Measurements from ENCODE around the gene TP53BP2.

TP53BP2 gene

DNA sequence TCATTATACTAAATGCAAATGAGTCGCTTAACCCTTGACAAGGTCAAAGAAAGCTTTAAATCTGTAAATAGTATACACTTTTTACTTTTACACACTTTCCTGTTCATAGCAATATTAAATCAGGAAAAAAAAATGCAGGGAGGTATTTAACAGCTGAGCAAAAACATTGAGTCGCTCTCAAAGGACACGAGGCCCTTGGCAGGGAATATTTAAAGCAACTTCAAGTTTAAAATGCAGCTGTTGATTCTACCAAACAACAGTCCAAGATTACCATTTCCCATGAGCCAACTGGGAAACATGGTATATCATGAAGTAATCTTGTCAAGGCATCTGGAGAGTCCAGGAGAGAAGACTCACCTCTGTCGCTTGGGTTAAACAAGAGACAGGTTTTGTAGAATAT is 70.7 kb downstream of the TP53BP2 start:
- DNase-seq, result no peak
- Histone ChIP-seq H3K4me3 (ENCODE audit: low read depth, low read length) (no peak overlapping the region), H3K36me3 (peaks cover 14% of the 10 kb centered on the region), H3K27me3 (ENCODE audit: insufficient read depth, low read depth, severe bottlenecking) (no peaks in the 10 kb centered on the region), H3K27ac (no peak overlapping the region), H3K9me3 (ENCODE audit: severe bottlenecking) (no peaks in the 10 kb centered on the region)
- no peak for TF ChIP-seq CTCF (IDR thresholded peaks at IDR 0.05; ENCODE audit: low read depth, low read length)

DNA sequence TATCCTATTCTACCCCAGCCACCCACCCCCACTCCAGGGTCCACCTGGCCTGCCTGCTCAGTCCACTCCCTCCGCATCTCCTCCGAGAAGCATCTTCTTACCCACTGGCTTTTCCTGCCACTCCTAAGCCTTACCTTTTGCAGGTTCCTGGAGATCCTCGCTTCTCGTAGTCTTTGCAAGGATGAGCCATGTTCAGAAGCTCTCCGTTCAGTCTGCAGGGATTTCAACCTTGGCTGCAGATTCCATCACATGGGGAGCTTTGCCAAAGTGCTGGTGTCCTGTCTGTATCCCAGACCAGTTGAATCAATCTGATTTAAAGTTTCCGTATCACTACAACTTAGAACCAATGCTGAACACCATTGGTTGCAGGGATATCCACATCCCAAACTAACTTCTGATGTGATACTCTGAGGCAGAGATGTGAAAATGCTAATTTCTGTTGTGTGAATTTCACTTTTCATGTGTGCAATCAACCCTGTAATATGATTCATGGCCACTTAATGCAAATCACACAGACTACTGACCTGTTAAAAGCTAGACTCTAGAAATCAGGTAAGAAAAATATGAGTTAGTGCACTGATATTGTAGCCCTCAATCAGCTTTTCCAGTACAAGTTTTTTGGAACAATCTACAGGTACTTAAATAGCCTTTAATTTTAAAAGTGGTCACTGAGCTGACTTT is 71.5 kb downstream of the TP53BP2 start:
- Histone ChIP-seq H3K4me3 (ENCODE audit: low read depth, low read length) (no peak overlapping the region), H3K27ac (no peak overlapping the region), H3K9me3 (ENCODE audit: severe bottlenecking) (no peaks in the 10 kb centered on the region), H3K27me3 (ENCODE audit: insufficient read depth, low read depth, severe bottlenecking) (no peaks in the 10 kb centered on the region), H3K36me3 (peaks cover 9% of the 10 kb centered on the region)
- TF ChIP-seq CTCF (IDR thresholded peaks at IDR 0.05; ENCODE audit: low read depth, low read length), result no peak
- no peak for DNase-seq

DNA sequence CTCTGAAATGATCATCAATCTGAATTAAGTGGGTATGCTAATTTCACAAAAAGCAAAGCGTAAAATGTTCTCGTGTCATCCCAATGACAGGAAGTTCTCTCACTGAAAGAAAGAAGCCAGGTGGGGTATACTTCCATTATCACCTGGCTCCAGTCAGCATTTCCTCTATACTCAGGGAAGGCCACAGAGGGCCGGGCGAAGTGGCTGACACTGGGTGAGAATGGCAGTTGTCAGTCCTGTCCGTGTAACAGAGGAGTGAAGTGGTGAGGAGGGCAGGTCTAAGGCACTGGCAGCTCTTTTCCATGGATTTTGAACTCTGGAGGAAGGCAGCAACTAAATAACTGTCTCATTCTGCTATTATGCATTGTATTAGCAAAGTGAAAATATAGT is 73.0 kb downstream of the TP53BP2 start:
- H3K4me3 ChIP-seq (ENCODE audit: low read depth, low read length), result no peak overlapping the region
- no peak for TF ChIP-seq CTCF (IDR thresholded peaks at IDR 0.05; ENCODE audit: low read depth, low read length)
- no peaks in the 10 kb centered on the region for H3K9me3 ChIP-seq (ENCODE audit: severe bottlenecking)
- H3K27me3 ChIP-seq (ENCODE audit: insufficient read depth, low read depth, severe bottlenecking), result no peaks in the 10 kb centered on the region
- H3K36me3 ChIP-seq, result peaks cover 6% of the 10 kb centered on the region
- H3K27ac ChIP-seq, result no peak overlapping the region
- DNase-seq, result no peak

DNA sequence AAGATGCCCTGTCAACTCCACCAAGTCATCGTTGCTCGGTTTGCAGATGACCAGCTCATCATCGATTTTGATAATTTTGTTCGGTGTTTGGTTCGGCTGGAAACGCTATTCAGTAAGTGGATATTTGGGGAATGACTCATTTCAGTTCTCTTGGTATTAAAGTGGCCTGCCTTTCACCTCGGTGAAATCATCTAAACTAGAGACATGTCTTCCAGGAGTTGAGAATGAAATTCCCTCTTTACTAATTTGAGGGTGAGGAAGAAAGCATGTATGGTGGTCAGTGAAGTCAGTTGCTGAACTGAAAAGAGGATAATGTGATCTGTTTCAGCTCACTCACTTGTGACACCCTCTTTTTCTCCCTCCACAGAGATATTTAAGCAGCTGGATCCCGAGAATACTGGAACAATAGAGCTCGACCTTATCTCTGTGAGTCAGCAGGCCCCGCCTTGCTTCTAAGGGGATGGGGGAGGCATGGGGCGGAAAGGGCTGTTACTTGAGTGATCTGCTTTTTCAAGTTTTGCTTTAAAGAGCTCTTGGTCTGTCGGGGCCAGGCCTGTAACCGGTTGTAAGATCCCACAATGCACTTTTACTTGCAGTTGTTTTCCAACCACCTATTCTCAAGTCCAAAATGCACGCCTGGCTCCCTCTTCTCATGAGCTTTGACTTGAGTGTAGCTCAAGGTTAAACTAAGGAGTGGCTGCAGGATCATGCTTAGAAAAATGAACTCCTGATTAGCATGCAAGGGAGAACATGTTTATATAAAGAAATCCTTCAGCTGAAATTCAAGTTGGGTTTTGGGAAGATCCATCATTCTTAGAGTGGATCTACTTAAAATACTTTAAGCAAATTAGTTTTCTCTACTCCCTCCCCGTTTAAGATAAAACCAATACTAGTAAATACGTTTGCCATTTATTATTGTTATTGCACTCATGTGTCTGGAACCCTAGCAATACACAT is 73.7 kb downstream of the TP53BP2 start:
- Histone ChIP-seq H3K9me3 (ENCODE audit: severe bottlenecking) (no peaks in the 10 kb centered on the region), H3K36me3 (peaks cover 2% of the 10 kb centered on the region; the same call in 1 of the 2 replicates), H3K27me3 (ENCODE audit: insufficient read depth, low read depth, severe bottlenecking) (no peaks in the 10 kb centered on the region), H3K27ac (no peak overlapping the region), H3K4me3 (ENCODE audit: low read depth, low read length) (no peak overlapping the region)
- no peak for DNase-seq
- TF ChIP-seq CTCF (IDR thresholded peaks at IDR 0.05; ENCODE audit: low read depth, low read length), result no peak

- no peak overlapping the region for H3K4me3 ChIP-seq (ENCODE audit: low read depth, low read length)
- H3K9me3 ChIP-seq (ENCODE audit: severe bottlenecking), result no peaks in the 10 kb centered on the region
- DNase-seq, result no peak
- H3K27me3 ChIP-seq (ENCODE audit: insufficient read depth, low read depth, severe bottlenecking), result no peaks in the 10 kb centered on the region
- H3K36me3 ChIP-seq, result peaks cover 2% of the 10 kb centered on the region; the same call in 1 of the 2 replicates
- TF ChIP-seq CTCF (IDR thresholded peaks at IDR 0.05; ENCODE audit: low read depth, low read length), result no peak
- H3K27ac ChIP-seq, result no peak overlapping the region
Observed at GRCh38 chr1:223771469-223771813, 74.3 kb downstream of the TP53BP2 start.

All from WERI-Rb-1 (cell line).